K562 (cell line): ENCODE results near the gene IGF2. TPM values are rescaled to one million over a fixed set of nuclear protein-coding genes. Genes with fewer than 3 reads are reported as not detected.

Experiments used
- ATAC-seq: fragments of 200-7000 bp; cut with Tn5 transposase; 3 replicates; pipeline ENCODE4 v1.9.1; 2020; ENCODE audit warnings: moderate library complexity
- BruUV-seq: library from RNA; stranded (reverse); fragments of 400-500 nt; replicated peaks from 2 replicates; lab custom pipeline; 2021; lab: Mats Ljungman, UMichigan
- CTCF ChIA-PET: fragments of 300-600 bp; formaldehyde crosslinking; extraction: SDS; loops from one replicate; lab custom pipeline; 2021; ENCODE audit warnings: low intra/inter-chr PET ratio; lab: Yijun Ruan, JAX
- POLR2A ChIA-PET: fragments of 300-600, 350-650 bp; sonication (Branson Sonifier 250); formaldehyde crosslinking; extraction: SDS; loops from one replicate; lab custom pipeline; 2021; ENCODE audit warnings: antibody characterized with exemption, inconsistent platforms; lab: Yijun Ruan, JAX
- DNase-seq, 4 experiments: peaks; one replicate each; pipeline versions ENCODE4 v3.0.0 to v3.0.0-alpha.2; 2011 to 2018; ENCODE audit warnings: low spot score in 3 of 4, mixed read lengths in 3 of 4; ENCODE audit errors: extremely low read depth in 1 of 4
- FAIRE-seq: peaks from 2 replicates; lab custom pipeline; 2011; peaks lifted over from hg19 to GRCh38; lab: Jason Lieb, UNC
- H2AFZ ChIP-seq: 2 replicates; pipeline ENCODE4 v1.6.0; 2011; ENCODE audit warnings: low read depth, low read length, control low read depth, inconsistent platforms
- H3K27ac ChIP-seq: fragments of 200-600 bp; 3 replicates; pipeline ENCODE4 v1.8.0; 2011; ENCODE audit warnings: low read depth, mild to moderate bottlenecking, control low read depth, inconsistent platforms, low read length, moderate library complexity, mixed read lengths; ENCODE audit errors: extremely low read depth
- H3K27me3 ChIP-seq, 2 experiments: fragments of 300-600 bp in 1 of 2; 2 replicates in 1 of 2; 3 replicates in 1 of 2; pipeline versions ENCODE4 v1.6.0 to v1.8.0; 2011; ENCODE audit warnings: inconsistent platforms in 2 of 2, low read length in 2 of 2, mild to moderate bottlenecking in 1 of 2, mixed read lengths in 1 of 2, moderate library complexity in 1 of 2; ENCODE audit not compliant: control insufficient read depth in 2 of 2, insufficient read depth in 2 of 2
- H3K36me3 ChIP-seq: fragments of 300-600 bp; 3 replicates; pipeline ENCODE4 v1.8.0; 2011; ENCODE audit warnings: mild to moderate bottlenecking, low read length, inconsistent platforms; ENCODE audit not compliant: control insufficient read depth, insufficient read depth
- H3K4me1 ChIP-seq, 2 experiments: fragments of 200-600 bp in 1 of 2; replicated peaks in 1 of 2; 2 replicates in 1 of 2; 3 replicates in 1 of 2; pipeline versions ENCODE4 v1.5.1 to v1.8.0; 2011; ENCODE audit warnings: inconsistent platforms in 2 of 2, low read length in 2 of 2, mild to moderate bottlenecking in 1 of 2, mixed read lengths in 1 of 2, moderate library complexity in 1 of 2; ENCODE audit not compliant: control insufficient read depth in 2 of 2, insufficient read depth in 2 of 2
- H3K4me2 ChIP-seq: 2 replicates; pipeline ENCODE4 v1.6.1; 2011; ENCODE audit warnings: low read length, control low read depth, inconsistent platforms, mixed read lengths; ENCODE audit not compliant: insufficient read depth
- H3K4me3 ChIP-seq: fragments of 200-600 bp; sonication (generic), shearing (Covaris generic); 2 replicates; pipeline ENCODE4 v1.5.1; 2016; ENCODE audit warnings: control low read depth, inconsistent platforms
- H3K79me2 ChIP-seq: fragments of 200-600 bp; 3 replicates; pipeline ENCODE4 v1.8.0; 2011; ENCODE audit warnings: low read length, inconsistent platforms; ENCODE audit not compliant: control insufficient read depth, insufficient read depth
- H3K9ac ChIP-seq, 2 experiments: 2 replicates each; pipeline versions ENCODE4 v1.6.0 to v1.6.1; 2011; ENCODE audit warnings: low read depth in 2 of 2, low read length in 2 of 2, control low read depth in 1 of 2, inconsistent platforms in 1 of 2, mild to moderate bottlenecking in 1 of 2, mixed read lengths in 1 of 2; ENCODE audit not compliant: insufficient read depth in 1 of 2
- H3K9me1 ChIP-seq: one replicate; pipeline ENCODE4 v1.6.0; 2011; ENCODE audit warnings: inconsistent platforms, mild to moderate bottlenecking, low read length, moderate library complexity; ENCODE audit not compliant: control insufficient read depth, insufficient read depth
- H3K9me3 ChIP-seq: replicated peaks from 2 replicates; pipeline ENCODE4 v1.5.1; 2011; ENCODE audit warnings: low read depth, low read length, inconsistent platforms; ENCODE audit not compliant: control insufficient read depth, insufficient read depth
- H4K20me1 ChIP-seq: replicated peaks from 2 replicates; pipeline ENCODE4 v1.6.1; 2011; ENCODE audit warnings: low read length, inconsistent platforms, mixed read lengths; ENCODE audit not compliant: control insufficient read depth, insufficient read depth
- NRF1 ChIP-seq, 2 experiments: fragments of 450-650 bp; IDR thresholded peaks in 1 of 2; conservative IDR thresholded peaks in 1 of 2; 2 replicates each; pipeline ENCODE4 v1.6.1; 2014; ENCODE audit warnings: mild to moderate bottlenecking in 2 of 2
- POLR2B ChIP-seq: fragments of 450-650 bp; IDR thresholded peaks from 2 replicates; pipeline ENCODE4 v1.6.1; 2018; ENCODE audit warnings: low read depth; ENCODE audit not compliant: partially characterized antibody
- ZNF75A ChIP-seq: fragments of 450-650 bp; formaldehyde crosslinking; IDR thresholded peaks from 2 replicates; pipeline ENCODE4 v1.4.0; 2020; ENCODE audit warnings: mild to moderate bottlenecking
- WGBS: fragments of 100-300 bp; shearing (Covaris generic); methylation state at CpG from one replicate; pipeline ENCODE4 v1.1.6; 2016; ENCODE audit warnings: low coverage, mixed read lengths; ENCODE audit not compliant: insufficient coverage; ENCODE audit errors: missing lambda C conversion rate; 5-methylcytosine and 5-hydroxymethylcytosine counted together
- in situ Hi-C: fragments of 300-500 bp; cut with MboI; formaldehyde crosslinking; loops from 4 replicates; pipeline ENCODE4 v1.15.0; 2018; ENCODE audit warnings: inconsistent platforms, mixed read lengths
- intact Hi-C: fragments of 100-400 bp; cut with micrococcal nuclease; formaldehyde crosslinking; loops from 2 replicates; pipeline ENCODE4 v1.14.2; 2022
- polyA plus RNA-seq, 8 experiments: library from polyadenylated mRNA; depleted of rRNA in 4 of 8; stranded (reverse) in 5 of 8; unstranded in 3 of 8; fragments of >200 nt; fragmentation: Nextera tagmentation in 2 of 8; fragmentation: Illumina TruSeq in 1 of 8; extraction: Ambion mirVana in 2 of 8; extraction: Trizol in 1 of 8; gene quantifications; 2 replicates each; pipeline versions ENCODE4 v1.2.1 to v1.2.3, GENCODE V29; 2011 to 2014; ENCODE audit warnings: inconsistent platforms in 1 of 8, missing spikeins in 1 of 8
- total RNA-seq, 7 experiments: library from RNA; depleted of rRNA in 6 of 7; stranded (reverse); fragments of >200 nt in 6 of 7; fragmentation: Illumina TruSeq in 2 of 7; extraction: Trizol in 2 of 7; gene quantifications; 2 replicates each; pipeline versions ENCODE4 v1.2.1 to v1.2.3, GENCODE V29; 2011 to 2021; ENCODE audit warnings: low replicate concordance in 1 of 7

The IGF2 gene
- total and polyA plus RNA-seq, 9 of the 15 experiments (the other 6 are each of a cell fraction or from before 2014, with no cell fraction given), result 0.16 TPM; not detected in 8

DNA sequence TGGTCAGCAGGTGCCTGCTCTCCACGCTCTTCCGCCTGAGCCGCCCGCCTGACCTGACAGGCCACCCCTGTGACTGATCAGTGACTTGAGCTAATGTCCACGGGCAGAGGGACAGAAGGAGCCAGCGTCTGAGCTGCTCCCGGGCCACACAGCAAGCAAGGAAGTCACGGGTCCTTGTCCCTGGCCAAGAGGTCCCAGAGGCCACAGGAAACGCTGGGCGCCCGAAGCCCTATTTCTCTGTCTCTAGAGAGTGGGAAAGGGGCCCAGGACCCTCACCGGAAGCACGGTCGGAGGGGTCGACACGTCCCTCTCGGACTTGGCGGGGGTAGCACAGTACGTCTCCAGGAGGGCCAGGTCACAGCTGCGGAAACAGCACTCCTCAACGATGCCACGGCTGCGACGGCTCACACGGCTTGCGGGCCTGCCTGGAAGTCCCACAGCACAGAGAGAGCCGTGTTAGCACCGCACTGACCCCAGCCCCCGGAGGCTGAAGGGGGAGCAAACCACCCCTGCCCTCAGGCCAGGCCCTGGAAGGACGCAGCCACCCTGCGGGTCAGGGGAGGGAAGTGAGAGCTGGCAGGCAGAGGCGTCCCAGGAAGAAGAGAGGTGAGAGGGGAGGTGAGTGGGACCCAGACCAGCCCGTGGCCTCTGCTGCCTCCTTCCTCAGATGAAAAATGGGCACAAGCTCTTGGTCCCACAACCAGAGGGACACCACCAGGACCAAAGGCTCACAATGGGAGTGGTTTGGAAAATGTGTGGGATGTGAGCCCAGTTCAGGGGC lies 5.8 kb downstream of the IGF2 start:
- 2% methylated on average over 30 of the region's 33 CpGs for WGBS
- CTCF ChIA-PET, result no interaction called here
- BruUV-seq, result no TSS peak
- POLR2A ChIA-PET, result interaction anchor here (1.1 kb wide), 1 partner anchor 9 kb away, joined by 3 read pairs; no protein-coding TSS in a partner anchor
- Histone ChIP-seq H2AFZ (no peak overlapping the region), H3K79me2 (no peaks in the 10 kb centered on the region), H3K9me3 (0 out of 2 replicates have a peak, but pooled peaks cover 3% of the 10 kb centered on the region), H3K27ac (no peak overlapping the region), H3K27me3 (peaks cover 11 to 56% of the 10 kb centered on the region in 2 experiments; a peak in 3 of 5 replicates), H3K9me1 (no peaks in the 10 kb centered on the region), H3K4me2 (no peak overlapping the region), H3K36me3 (no peaks in the 10 kb centered on the region), H3K4me3 (no peak overlapping the region), H3K9ac (no peak overlapping the region), H4K20me1 (no peaks in the 10 kb centered on the region), H3K4me1 (peaks cover 0 to 30% of the 10 kb centered on the region in 2 experiments; a peak in 2 of 5 replicates)
- ATAC-seq (no peak), DNase-seq (no peak), FAIRE-seq (no peak)
- in situ Hi-C loops, result no loop called here
- no peak for TF ChIP-seq POLR2B
- TF ChIP-seq NRF1 (conservative IDR thresholded peaks at IDR 0.05 in 1 of 2, IDR thresholded peaks at IDR 0.05 in 1 of 2), result 0 out of 4 replicates have a peak, but pooled peaks of 1 of the 2 experiments have one; percentile 11
- intact Hi-C loops, result no loop called here

DNA sequence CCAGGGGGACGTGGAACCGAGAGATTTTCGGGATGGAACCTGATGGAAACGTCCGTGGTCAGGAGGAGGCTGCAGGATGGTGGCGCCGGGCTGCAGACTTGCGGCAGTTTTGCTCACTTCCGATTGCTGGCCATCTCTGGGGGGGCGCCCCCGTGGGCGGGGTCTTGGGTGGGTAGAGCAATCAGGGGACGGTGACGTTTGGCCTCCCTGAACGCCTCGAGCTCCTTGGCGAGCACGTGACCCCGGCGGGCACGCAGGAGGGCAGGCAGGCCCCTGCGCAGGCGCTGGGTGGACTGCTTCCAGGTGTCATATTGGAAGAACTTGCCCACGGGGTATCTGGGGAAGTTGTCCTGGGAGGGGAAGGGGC lies 6.3 kb downstream of the IGF2 start:
- Histone ChIP-seq H3K4me1 (peaks cover 0 to 27% of the 10 kb centered on the region in 2 experiments; a peak in 2 of 5 replicates), H4K20me1 (no peaks in the 10 kb centered on the region), H3K4me3 (no peak overlapping the region), H3K9me1 (no peaks in the 10 kb centered on the region), H3K36me3 (no peaks in the 10 kb centered on the region), H3K9me3 (0 out of 2 replicates have a peak, but pooled peaks cover 3% of the 10 kb centered on the region), H3K27me3 (peaks cover 11 to 56% of the 10 kb centered on the region in 2 experiments; a peak in 3 of 5 replicates), H2AFZ (no peak overlapping the region), H3K79me2 (no peaks in the 10 kb centered on the region), H3K27ac (no peak overlapping the region), H3K4me2 (no peak overlapping the region), H3K9ac (no peak overlapping the region)
- no peak for DNase-seq
- ChIA-PET CTCF (no interaction called here), POLR2A (no interaction called here)
- in situ Hi-C loops (no loop called here), intact Hi-C loops (no loop called here)
- no peak for ATAC-seq
- TF ChIP-seq NRF1 (conservative IDR thresholded peaks at IDR 0.05 in 1 of 2, IDR thresholded peaks at IDR 0.05 in 1 of 2) (peak; percentile 40 to 53; a peak in 2 of 4 replicates), ZNF75A (CRISPR knock-in tag) (no peak)
- 1% methylated on average over 20 of the region's 24 CpGs for WGBS
- no peak for FAIRE-seq
- no TSS peak for BruUV-seq
